HG03521 (cell line): ENCODE measurements around the gene STKLD1.
"Not testable (repeated sequence)": the region's sequence is repeated elsewhere in the genome, so short reads cannot be mapped to it uniquely, and the experiment has no call there.

Experiments used
- ATAC-seq: cut with Tn5 transposase; IDR thresholded peaks from one replicate; pipeline ENCODE4 v1.9.1; 2021; ENCODE audit warnings: mild to moderate bottlenecking, moderate library complexity; ENCODE audit not compliant: unreplicated experiment

The STKLD1 gene

GRCh38 chr9:133360400-133361393, 15.5 kb upstream of the STKLD1 start:
- ATAC-seq, result no peak

GRCh38 chr9:133361507-133362092, 14.6 kb upstream of the STKLD1 start:
- no peak for ATAC-seq

DNA sequence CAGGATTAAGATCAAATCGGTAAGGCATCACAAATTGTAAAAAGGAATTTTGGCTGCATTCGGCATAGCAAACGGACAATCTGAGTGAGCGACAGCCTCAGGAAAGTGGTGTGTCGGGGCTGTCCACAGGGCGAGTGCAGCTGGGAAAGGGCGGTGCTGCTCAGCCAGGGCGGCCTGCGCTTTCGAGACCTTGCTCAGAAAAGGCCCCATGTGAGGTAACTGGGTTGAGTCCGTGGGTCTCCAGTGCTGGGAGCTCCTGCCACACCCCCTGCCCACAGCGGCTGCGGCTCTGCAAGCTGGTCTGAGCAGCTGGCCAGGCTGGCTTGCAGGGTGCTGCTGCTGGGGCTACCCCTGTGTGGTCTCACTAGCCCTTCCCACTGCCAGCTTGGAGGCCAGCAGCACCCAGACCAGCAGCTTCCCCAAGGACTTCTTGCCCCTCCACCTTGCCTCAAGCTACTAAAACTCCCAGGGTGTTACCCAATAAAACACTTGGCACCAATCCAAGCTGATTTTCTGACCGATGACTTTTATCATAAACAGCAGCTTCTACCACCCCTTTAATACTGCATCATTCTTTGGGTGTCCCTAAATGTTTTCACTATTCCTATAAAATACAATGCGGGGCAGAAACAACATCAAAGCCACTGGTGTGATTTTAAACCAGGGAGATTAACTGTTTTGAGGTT, 13.7 kb upstream of the STKLD1 start:
- ATAC-seq, result no peak

GRCh38 chr9:133366435-133366834, 9.7 kb upstream of the STKLD1 start:
- ATAC-seq, result no peak

DNA sequence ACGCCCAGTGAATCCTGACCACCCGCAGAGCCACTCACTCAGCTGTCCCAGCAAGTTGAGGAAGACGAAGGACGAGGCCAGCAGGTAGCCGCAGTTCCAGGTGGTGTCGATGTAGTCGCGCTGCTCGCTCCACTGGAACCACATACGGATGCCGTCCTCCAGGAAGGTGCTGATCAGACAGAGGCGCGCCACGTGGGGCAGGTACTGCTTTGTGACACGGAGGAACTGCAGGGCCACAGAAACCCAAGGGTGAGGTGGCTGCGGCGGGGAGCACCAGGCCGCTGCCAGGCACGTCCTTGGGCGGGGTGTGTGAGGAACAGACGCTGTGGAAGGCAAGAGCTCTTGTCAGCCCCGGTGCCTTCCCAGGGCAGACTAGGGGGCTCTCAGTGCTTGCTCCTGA, 8.9 kb upstream of the STKLD1 start:
- no peak for ATAC-seq

DNA sequence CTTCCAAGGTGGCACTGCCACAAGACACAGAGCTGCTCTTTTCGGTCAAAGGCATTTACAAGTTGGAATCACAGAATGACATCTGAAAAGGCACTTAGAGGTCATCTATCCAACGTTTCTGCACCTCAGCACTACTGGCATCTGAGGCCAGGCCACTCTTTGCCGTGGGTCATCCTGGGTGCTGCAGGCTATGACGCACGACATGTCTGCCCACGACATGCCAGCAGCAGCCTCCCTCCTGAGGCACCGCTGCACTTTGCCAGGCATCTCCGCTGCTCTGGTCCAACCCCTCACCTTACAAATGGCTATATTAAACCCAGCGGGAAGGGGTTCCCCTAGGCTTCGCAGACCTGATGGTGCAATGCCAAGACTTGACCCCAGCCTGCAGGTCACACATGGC, 8.4 kb upstream of the STKLD1 start:
- no peak for ATAC-seq

GRCh38 chr9:133368249-133368881, 7.8 kb upstream of the STKLD1 start:
- no peak for ATAC-seq

GRCh38 chr9:133369422-133369821, 6.7 kb upstream of the STKLD1 start:
- no peak for ATAC-seq

DNA sequence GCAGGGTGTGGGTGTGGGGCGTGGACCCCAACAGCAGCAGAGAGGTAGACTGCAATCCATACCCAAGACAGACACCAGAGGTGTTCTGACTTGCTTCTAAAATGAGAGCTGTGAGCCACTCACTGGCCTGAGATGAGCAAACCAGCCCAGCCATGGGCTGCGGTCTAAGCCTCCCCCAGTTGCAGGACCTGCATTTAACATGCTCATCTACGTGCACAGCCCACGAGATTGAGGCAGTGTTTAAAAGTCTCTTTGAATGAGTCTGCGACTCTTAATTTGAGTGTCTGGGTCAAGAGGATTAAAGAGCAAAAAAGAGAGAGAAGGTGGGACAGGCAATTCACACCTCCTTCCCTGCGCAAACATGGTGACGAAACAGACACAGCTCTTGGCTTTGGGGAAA, 6.2 kb upstream of the STKLD1 start:
- ATAC-seq, result no peak

DNA sequence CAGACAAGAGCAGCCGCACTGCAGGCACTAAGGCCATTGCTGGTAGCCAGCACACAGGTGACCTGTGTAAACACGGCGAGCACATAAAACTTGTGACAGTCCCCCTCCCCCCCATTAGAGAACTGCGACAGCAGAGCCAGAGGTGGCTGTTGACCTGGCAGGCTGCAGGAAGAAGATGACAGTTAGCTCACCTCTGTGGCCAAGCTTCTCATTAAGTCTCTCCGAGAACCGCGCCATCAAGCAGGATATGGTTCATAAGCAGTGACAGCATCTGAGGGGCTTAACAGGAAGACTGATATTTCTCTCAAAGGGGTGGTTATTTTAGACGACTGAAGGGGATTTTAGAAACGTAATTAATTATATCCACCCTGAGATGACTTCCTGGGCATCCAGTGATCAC, 5.5 kb upstream of the STKLD1 start:
- no peak for ATAC-seq

DNA sequence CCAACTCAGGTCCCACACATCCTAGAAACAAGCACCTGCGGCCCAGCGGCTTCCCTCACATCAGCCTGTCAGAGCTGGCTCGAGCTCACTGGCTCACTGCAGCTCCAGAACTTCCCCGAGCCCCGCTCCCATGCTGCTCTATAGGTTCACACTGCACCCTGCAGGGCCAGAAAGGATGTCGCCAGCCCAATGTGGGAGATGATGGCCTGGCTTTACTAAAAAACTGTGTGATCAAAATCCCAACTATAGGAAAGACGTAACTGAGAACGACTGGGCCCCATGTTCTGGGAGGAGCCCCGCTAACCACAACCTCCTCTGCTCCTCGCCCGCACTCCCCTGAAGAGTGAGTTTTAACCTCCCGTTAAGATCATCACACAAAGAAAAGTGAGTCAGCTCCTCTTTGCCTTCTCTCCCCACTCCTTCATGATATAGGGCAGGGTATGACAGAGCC, 4.9 kb upstream of the STKLD1 start:
- ATAC-seq, result no peak

- ATAC-seq, result no peak
Observed at GRCh38 chr9:133372144-133372543, 4.0 kb upstream of the STKLD1 start.

- ATAC-seq, result no peak
Observed at GRCh38 chr9:133374612-133375115, 1.5 kb upstream of the STKLD1 start.

- no peak for ATAC-seq
Observed at GRCh38 chr9:133375116-133375723, 946 bp upstream of the STKLD1 start.

DNA sequence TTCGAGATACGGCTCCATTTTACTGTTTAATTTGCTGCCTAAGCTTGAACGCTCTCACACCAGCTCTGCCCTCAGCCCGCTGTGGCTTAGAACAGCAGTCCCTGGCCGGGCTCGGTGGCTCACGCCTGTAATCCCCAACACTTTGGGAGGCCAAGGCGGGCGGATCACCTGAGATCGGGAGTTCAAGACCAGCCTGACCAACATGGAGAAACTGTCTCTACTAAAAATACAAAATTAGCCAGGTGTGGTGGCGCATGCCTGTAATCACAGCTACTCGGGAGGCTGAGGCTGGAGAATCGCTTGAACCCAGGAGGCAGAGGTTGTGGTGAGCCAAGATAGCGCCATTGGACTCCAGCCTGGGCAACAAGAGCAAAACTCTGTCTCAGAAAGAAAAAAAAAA, 1.1 kb downstream of the STKLD1 start:
- ATAC-seq, result not testable (repeated sequence)

DNA sequence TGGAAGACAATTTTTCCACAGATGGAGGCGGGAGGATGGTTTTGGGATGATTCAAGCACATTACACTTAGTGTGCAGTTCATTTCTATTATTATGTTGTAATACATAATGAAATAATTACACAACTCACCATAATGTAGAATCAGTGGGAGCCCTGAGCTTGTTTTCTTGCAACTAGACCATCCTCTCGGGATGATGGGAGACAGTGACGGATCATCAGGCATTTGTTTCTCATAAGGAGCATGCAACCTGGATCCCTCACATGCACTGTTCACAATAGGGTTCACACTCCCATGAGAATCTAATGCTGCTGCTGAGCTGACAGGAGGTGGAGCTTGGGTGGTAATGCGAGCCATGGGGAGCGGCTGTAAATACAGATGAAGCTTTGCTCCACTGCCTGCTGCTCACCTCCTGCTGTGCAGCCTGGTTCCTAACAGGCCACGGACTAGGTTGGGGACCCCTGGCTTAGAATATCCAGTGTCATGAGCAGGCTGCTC, 1.6 kb downstream of the STKLD1 start:
- ATAC-seq, result no peak

- ATAC-seq, result no peak
Observed at GRCh38 chr9:133378408-133378962, 2.3 kb downstream of the STKLD1 start.

GRCh38 chr9:133379153-133380086, 3.3 kb downstream of the STKLD1 start:
- no peak for ATAC-seq

GRCh38 chr9:133380734-133381133, 4.6 kb downstream of the STKLD1 start:
- no peak for ATAC-seq
